HG03095 (cell line): ENCODE data around the gene MPHOSPH8.

Experiments
- ATAC-seq: cut with Tn5 transposase; IDR thresholded peaks from one replicate; pipeline ENCODE4 v1.9.1; 2021; ENCODE audit warnings: moderate library complexity; ENCODE audit not compliant: unreplicated experiment

The MPHOSPH8 gene

DNA sequence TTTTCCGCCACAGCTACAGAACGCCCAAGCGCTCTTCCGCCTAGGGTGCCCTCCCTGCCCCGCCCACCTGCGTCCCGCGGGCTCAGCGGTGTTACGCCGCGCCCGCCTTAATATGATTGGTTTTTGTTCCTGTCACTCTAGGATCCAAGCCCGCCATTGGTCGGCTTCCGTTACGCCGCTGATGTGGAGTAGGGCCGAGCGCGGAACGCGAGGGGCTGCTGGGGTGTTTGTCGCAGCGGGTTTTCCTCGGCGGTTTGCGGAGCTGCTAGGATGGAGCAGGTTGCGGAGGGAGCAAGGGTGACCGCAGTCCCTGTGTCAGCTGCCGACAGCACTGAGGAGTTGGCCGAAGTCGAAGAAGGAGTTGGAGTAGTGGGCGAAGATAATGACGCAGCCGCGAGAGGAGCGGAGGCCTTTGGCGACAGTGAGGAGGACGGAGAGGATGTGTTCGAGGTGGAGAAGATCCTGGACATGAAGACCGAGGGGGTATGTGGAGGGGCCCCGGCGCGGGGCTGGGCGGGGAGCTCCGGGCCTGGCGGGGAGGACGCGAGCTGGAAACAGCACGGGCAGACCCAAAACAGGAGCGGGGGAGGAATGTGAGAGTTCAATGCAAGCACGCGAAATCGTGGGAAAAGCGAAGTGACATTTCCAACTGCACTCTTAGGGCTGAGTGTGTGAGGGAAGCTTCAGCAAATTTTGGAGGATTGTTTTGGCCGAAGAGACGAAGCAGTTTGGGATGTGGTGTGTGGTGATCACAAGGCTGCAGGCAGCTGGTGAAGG lies at the start of gene MPHOSPH8:
Gene MPHOSPH8 (plus strand): TSS at position 181 of the 777 bp plus-strand sequence. CDS start 90 bp downstream, at position 271.
- ATAC-seq: peak; percentile 97

GRCh38 chr13:19586904-19587634 lies 46.4 kb upstream of the MPHOSPH8 start:
- ATAC-seq: peak; percentile 72

- peak; percentile 73 for ATAC-seq
Observed at GRCh38 chr13:19587635-19588300, 45.7 kb upstream of the MPHOSPH8 start.

GRCh38 chr13:19589312-19589711 lies 44.1 kb upstream of the MPHOSPH8 start:
- no peak for ATAC-seq

GRCh38 chr13:19590423-19590822 lies 43.0 kb upstream of the MPHOSPH8 start:
- ATAC-seq: no peak

DNA sequence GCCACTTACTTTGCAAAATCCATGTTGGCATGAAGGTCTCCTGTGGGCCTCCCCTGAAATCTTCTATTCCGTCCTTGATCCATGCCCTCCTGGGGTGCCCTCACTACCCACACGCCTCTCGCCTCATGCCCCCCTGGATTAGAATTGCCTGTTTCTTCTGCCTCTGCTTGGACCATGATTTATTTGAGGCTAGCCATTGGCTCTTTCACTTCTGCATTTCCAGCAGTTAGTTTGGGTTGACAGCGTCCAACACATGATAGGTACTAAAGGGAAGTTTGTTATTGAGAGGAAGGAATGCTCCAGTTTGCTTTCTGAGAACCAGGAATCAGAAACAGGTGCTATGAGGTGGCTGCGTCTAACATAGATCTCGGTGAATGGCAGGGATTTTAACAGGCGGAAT lies 41.6 kb upstream of the MPHOSPH8 start:
- ATAC-seq: no peak

DNA sequence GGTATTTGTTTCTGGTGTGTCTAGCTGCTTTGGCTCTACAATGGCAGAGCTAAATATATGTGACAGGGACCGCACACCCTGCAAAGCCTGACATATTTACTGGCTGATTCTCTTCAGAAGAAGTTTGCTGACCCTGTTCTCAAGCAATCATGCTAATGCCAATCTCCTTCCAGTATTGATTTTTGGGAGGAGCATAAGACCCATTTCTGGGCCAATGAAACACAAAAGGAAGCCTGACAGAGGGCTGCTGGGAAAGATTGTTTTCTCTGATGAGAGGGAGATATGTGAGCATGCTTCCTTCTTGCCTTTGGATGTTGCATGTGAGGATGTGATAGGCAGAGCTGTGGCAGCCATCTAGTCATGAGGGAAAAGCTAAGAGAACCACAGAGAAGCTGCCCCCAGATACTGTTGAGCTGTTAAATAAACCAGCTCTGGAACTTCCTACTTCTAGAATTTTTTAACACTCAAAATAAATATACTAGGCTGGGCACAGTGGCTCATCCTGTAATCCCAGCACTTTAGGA lies 40.7 kb upstream of the MPHOSPH8 start:
- ATAC-seq: no peak

DNA sequence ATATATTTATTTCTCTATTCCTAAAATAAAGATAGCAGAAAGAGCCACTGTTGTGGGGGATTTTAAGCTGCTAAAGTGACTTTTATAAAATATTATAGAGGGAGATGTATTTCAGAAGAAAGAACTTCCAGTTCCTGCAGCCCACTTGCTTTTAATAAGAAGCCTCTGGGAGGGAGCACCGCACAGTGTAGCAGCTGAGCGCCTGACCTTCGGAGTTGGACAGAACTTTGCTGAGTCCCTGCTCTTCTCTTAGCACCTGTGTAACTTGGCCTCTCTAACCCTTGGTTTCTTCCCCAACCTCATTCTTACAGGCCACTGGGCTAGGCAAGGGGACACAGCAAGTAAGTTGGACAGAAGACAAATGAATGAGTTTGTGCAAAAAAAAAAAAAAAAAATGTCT lies 37.4 kb upstream of the MPHOSPH8 start:
- ATAC-seq: no peak

GRCh38 chr13:19596960-19597361 lies 36.5 kb upstream of the MPHOSPH8 start:
- ATAC-seq: no peak

DNA sequence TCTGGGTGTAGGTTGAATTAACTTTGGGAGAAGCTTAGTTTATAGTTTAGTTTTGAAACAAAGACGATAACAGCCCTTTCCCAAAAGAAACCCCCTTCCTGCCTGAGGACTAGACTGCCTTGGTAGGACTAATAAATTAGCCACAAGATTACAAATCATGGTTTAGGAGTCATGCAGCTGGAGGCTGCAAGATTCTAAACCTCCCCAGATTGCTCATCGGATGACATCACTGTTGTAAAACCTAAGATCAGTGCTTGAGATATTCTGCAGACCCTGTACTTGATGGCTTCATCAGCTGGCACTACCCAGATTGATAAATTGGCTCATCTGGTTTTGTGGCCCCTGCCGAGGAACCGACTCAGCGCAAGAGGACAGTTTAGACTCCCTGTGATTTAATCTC lies 35.9 kb upstream of the MPHOSPH8 start:
- ATAC-seq: no peak

DNA sequence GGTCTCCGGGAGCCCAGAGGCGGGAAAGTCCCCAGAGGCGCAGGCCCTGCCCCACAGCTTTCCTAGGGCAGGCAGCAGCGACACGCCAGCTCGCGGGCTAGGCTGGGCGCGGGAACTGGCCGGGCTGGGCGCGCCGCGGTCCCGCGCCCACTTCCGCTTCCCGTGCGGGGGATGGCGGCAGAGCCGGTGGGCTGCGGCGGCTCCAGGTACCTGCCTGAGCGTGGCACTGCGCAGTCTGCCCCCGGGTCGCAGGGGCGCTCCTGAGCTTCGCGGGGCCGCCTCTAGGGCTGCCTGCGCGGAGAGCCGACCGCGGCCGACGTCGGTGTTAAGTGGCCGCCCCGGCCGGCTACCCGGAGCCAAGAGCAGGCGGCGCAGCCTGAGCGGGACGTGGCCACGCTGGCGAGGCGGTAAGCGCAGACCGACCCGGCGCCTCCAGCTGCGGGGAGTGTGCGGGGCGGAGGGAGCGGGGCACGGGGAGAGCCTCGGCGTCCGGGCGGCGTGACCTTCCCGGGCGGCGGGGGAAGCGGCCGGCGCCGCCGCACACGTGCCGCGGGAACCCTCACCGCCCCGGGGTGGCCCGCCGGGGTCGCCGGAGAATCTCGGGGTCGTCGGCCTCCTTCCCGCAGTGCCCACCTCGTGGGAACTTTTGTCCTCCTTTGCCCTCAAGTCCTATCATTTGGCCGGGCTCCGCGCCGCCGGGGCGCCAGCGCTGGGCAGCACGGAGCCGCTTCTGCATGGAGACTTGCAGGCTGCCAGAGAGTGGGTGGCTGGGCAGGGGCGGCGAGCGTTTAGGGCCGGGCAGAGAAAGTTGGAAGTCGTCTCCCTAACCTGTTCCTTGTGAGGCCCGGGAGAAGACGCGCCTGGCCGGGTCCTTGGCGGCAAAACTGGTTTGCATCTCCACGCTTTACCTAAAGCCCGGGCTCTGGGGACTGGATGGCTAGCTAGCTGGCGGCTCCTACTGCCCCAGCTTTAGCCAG lies 31.4 kb upstream of the MPHOSPH8 start:
- peak; percentile 87 for ATAC-seq

DNA sequence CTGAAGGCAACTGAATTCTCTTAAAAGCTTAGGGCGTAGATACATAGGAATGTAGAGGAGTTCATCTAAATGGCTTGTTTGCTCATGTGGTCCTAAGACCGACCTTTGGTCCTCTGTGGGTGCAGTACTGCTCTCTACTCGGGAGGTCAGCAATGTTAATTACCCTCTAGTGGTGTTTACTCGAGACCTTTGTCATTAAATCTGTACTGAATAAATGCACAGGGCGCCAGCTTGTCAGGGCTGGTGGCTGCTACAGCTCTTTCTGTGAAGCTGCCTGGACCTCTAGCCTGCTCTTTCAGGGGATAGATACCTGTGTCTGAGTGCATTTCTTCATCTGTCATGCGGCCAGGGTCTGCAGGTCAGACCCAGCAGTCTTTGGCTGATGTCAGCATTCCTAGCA lies 29.2 kb upstream of the MPHOSPH8 start:
- ATAC-seq: no peak

- no peak for ATAC-seq
Observed at GRCh38 chr13:19605161-19605955, 28.1 kb upstream of the MPHOSPH8 start.

GRCh38 chr13:19606152-19606551 lies 27.3 kb upstream of the MPHOSPH8 start:
- no peak for ATAC-seq

DNA sequence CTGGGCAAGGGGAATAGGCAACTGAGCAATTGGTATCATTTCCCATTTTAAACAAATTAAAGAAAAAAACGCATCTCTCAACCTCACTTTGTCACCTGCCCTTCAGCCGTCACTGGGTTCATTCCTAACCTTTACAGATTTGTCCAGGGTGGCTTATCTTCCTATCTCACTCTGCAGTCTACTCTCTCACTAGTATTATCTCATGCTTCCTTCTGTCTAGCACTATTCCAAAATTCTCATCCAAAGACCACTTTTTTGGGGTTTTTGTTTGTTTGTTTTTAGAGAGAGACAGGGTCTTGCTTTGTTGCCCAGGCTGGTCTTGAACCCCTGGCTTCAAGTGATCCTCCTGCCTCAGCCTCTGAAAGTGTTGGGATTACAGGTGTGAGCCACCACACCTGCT lies 26.7 kb upstream of the MPHOSPH8 start:
- no peak for ATAC-seq

DNA sequence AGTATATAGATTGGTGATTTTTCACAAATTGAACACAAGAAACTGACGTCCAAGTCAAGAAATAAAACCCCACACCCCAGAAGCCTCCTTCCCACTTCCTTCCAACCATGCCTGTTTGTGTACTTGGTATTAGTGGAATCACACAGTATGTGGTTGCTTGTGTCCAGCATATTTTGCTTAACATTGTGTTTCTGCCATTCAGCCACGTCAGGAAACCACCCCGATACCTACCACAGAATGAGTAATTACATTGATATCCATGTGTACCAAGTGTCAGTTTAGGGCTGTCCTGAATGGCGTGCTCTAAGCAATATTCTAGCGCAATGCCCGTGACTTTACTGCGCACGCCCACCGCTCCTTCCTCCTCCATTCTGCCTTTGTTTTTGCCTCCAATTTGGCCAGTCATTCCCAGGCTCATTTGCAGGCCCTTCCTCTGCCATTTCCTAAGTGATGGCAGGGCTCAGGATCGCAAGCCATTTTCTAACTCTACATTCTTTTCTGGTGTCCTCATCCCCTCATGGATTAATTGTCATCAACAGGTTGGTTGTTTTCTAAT lies 25.9 kb upstream of the MPHOSPH8 start:
- ATAC-seq: no peak

GRCh38 chr13:19618977-19619376 lies 14.5 kb upstream of the MPHOSPH8 start:
- ATAC-seq: no peak

DNA sequence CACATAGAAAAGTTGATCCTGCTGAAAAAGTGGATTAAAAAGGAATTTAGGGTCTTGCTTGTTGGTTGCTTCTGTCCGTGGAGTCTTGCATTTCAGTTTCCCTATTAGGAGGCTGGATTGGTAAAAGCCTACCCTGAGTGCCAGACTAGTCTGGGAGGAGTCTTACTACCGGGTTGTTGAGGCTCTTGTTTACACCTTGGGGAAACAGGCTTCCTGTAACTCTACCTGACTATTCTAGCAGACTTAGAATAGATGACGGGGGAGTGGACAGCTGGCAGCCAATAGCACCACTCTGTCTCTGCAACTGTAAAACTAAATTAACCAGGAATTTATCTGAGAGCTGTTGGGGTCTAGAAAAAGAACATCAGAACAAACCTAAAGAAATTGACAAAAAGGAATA lies 11.3 kb upstream of the MPHOSPH8 start:
- no peak for ATAC-seq

- no peak for ATAC-seq
Observed at GRCh38 chr13:19624265-19624664, 9.2 kb upstream of the MPHOSPH8 start.
